Measurements from ENCODE around the gene KCNJ15. TPM values are rescaled to one million over a fixed set of nuclear protein-coding genes. Genes with fewer than 3 reads are reported as not detected.

The KCNJ15 gene
- total and polyA plus RNA-seq, 2 of the 8 experiments (the other 6 are each of a cell fraction or from before 2014, with no cell fraction given): under 0.01 TPM; not detected in 1

GRCh38 chr21:38220270-38220737 lies 36.5 kb upstream of the KCNJ15 start:
- WGBS, 2 experiments (ENCODE audit: extremely low coverage in 1 of 2, insufficient coverage in 1 of 2, insufficient read length in 1 of 2, insufficient replicate concordance in 2 of 2, low coverage in 1 of 2, low lambda C conversion rate in 2 of 2, missing lambda C conversion rate in 1 of 2): 91% methylated on average over 5 of the region's 5 CpGs; no CpG with 5 or more reads in 1 of the 2 experiments
- no peak overlapping the region for H2AFZ ChIP-seq (ENCODE audit: low read length)
- no peak overlapping the region for H2BK5ac ChIP-seq (ENCODE audit: low read depth, low read length)
- H3K9me3 ChIP-seq (ENCODE audit: insufficient read depth in 2 of 2, low read depth in 1 of 2, low read length in 1 of 2): peaks cover 33 to 41% of the 10 kb centered on the region in 2 experiments
- H3K23me2 ChIP-seq (ENCODE audit: low read depth, low read length): no peaks in the 10 kb centered on the region
- H4K20me1 ChIP-seq (replicated peaks in 1 of 2; ENCODE audit: control insufficient read depth in 1 of 2, insufficient read depth in 2 of 2, low read length in 2 of 2): no peaks in the 10 kb centered on the region
- H4K91ac ChIP-seq (replicated peaks; ENCODE audit: insufficient read length, low read length): no peak overlapping the region
- POLR2A ChIA-PET (ENCODE audit: partially characterized antibody): no interaction called here
- no peak for DNase-seq (ENCODE audit: low read depth in 1 of 2, low spot score in 2 of 2)
- H3K36me3 ChIP-seq (ENCODE audit: control insufficient read depth in 2 of 4, insufficient read depth in 4 of 4, low read length in 3 of 4): peaks cover 0 to 5% (median 0%) of the 10 kb centered on the region in 4 experiments; a peak in 2 of 8 replicates
- H3K4me2 ChIP-seq (ENCODE audit: insufficient read depth in 1 of 2, low read depth in 2 of 2, low read length in 2 of 2): no peak overlapping the region
- no peak overlapping the region for H3K4me3 ChIP-seq (ENCODE audit: extremely low read depth in 1 of 4, insufficient read depth in 2 of 4, low read depth in 3 of 4, low read length in 4 of 4)
- H4K5ac ChIP-seq (ENCODE audit: insufficient read length, low read depth, low read length): no peak overlapping the region
- H2AK5ac ChIP-seq (ENCODE audit: low read depth, low read length): no peak overlapping the region
- H3K9ac ChIP-seq (replicated peaks in 1 of 4; ENCODE audit: extremely low read depth in 1 of 4, low read depth in 3 of 4, low read length in 3 of 4): no peak overlapping the region
- no peak overlapping the region for H3K23ac ChIP-seq (ENCODE audit: insufficient read length)
- H3K79me2 ChIP-seq (ENCODE audit: control insufficient read depth in 1 of 2, insufficient read depth in 2 of 2, low read length in 2 of 2): no peaks in the 10 kb centered on the region
- H3K18ac ChIP-seq (ENCODE audit: extremely low read depth, low read length): no peak overlapping the region
- no peaks in the 10 kb centered on the region for H3K79me1 ChIP-seq (ENCODE audit: low read depth, low read length)
- no peak overlapping the region for H2BK12ac ChIP-seq (ENCODE audit: low read depth, low read length)
- H2BK120ac ChIP-seq (replicated peaks; ENCODE audit: low read depth, low read length): no peak overlapping the region
- no peak overlapping the region for H3K4ac ChIP-seq (replicated peaks; ENCODE audit: insufficient read length, low read depth, low read length)
- H2BK15ac ChIP-seq (ENCODE audit: low read length): no peak overlapping the region
- TF ChIP-seq TBP (IDR thresholded peaks at IDR 0.05; ENCODE audit: low read depth, low read length): no peak
- TF ChIP-seq SUZ12 (IDR thresholded peaks at IDR 0.05; ENCODE audit: low read length): no peak
- no peak for TF ChIP-seq CTBP2 (IDR thresholded peaks at IDR 0.05; ENCODE audit: borderline replicate concordance, insufficient read depth, insufficient read length, low read length)
- TF ChIP-seq CHD1 (IDR thresholded peaks at IDR 0.05; ENCODE audit: low read depth, low read length): no peak
- no peak for TF ChIP-seq SP2 (IDR thresholded peaks at IDR 0.05; ENCODE audit: low read length)
- H3K14ac ChIP-seq (ENCODE audit: insufficient read length): no peak overlapping the region
- no peak overlapping the region for H3K56ac ChIP-seq (replicated peaks; ENCODE audit: insufficient read length, low read depth, low read length)
- no peak overlapping the region for H2BK20ac ChIP-seq (ENCODE audit: low read length)
- H3K27ac ChIP-seq (ENCODE audit: low read depth, low read length): no peak overlapping the region
- H3K4me1 ChIP-seq (replicated peaks in 1 of 4; ENCODE audit: control insufficient read depth in 3 of 4, insufficient read depth in 4 of 4, low read length in 3 of 4): no peaks in the 10 kb centered on the region
- CTCF ChIA-PET (ENCODE audit: partially characterized antibody): interaction anchor here (0.8 to 5.7 kb wide), 12 partner anchors 12 to 136 kb away, joined by 3 to 59 read pairs (median 10); no protein-coding TSS in a partner anchor
- no peak for FAIRE-seq
- H3K27me3 ChIP-seq (replicated peaks in 1 of 4; ENCODE audit: control insufficient read depth in 3 of 4, extremely low read depth in 1 of 4, insufficient read depth in 3 of 4, low read length in 3 of 4): no peaks in the 10 kb centered on the region
- no peak overlapping the region for H4K8ac ChIP-seq (ENCODE audit: extremely low read depth, insufficient read depth, low read length)

Data from H1 (cell line).